ENCODE measurements around the gene MGST3.

DNA sequence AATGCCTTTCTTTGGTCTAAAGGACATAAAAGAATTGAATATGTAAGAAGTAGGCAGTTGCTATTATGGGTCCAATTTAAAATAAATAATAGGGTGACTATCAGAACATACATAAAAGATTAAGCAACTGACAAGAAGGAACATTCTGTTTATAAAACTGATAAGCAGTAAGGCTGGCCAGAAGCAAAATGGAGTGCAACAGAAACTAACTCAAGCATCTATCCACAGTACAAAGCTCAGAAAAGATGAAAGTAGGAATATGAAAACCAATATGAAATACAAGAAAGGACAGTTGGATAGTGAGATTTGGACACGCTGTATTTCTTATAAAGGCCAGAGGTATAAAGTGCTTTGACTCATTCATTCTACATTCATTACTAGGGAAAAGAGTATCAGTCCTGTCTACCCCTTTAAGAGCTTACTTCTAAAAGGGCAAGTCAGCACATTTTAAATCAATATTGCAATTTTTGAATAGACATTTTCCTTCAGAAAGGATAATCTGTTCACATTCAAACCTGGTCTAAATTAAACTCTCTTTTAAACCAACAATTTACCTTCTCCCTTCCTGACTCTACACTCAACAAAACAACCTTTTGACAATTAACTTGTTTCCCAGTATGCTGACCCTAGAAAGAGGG, 52.9 kb downstream of the MGST3 start:
- TF ChIP-seq POLR2AphosphoS5 (IDR thresholded peaks at IDR 0.05; ENCODE audit: low read depth, low read length), result no peak
- TF ChIP-seq, protein P1, sequence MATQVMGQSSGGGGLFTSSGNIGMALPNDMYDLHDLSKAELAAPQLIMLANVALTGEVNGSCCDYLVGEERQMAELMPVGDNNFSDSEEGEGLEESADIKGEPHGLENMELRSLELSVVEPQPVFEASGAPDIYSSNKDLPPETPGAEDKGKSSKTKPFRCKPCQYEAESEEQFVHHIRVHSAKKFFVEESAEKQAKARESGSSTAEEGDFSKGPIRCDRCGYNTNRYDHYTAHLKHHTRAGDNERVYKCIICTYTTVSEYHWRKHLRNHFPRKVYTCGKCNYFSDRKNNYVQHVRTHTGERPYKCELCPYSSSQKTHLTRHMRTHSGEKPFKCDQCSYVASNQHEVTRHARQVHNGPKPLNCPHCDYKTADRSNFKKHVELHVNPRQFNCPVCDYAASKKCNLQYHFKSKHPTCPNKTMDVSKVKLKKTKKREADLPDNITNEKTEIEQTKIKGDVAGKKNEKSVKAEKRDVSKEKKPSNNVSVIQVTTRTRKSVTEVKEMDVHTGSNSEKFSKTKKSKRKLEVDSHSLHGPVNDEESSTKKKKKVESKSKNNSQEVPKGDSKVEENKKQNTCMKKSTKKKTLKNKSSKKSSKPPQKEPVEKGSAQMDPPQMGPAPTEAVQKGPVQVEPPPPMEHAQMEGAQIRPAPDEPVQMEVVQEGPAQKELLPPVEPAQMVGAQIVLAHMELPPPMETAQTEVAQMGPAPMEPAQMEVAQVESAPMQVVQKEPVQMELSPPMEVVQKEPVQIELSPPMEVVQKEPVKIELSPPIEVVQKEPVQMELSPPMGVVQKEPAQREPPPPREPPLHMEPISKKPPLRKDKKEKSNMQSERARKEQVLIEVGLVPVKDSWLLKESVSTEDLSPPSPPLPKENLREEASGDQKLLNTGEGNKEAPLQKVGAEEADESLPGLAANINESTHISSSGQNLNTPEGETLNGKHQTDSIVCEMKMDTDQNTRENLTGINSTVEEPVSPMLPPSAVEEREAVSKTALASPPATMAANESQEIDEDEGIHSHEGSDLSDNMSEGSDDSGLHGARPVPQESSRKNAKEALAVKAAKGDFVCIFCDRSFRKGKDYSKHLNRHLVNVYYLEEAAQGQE (IDR thresholded peaks at IDR 0.05; ENCODE audit: insufficient read depth in 1 of 2, low read depth in 2 of 2, low read length in 1 of 2), result no peak
- TF ChIP-seq, protein P2, sequence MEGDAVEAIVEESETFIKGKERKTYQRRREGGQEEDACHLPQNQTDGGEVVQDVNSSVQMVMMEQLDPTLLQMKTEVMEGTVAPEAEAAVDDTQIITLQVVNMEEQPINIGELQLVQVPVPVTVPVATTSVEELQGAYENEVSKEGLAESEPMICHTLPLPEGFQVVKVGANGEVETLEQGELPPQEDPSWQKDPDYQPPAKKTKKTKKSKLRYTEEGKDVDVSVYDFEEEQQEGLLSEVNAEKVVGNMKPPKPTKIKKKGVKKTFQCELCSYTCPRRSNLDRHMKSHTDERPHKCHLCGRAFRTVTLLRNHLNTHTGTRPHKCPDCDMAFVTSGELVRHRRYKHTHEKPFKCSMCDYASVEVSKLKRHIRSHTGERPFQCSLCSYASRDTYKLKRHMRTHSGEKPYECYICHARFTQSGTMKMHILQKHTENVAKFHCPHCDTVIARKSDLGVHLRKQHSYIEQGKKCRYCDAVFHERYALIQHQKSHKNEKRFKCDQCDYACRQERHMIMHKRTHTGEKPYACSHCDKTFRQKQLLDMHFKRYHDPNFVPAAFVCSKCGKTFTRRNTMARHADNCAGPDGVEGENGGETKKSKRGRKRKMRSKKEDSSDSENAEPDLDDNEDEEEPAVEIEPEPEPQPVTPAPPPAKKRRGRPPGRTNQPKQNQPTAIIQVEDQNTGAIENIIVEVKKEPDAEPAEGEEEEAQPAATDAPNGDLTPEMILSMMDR (IDR thresholded peaks at IDR 0.05), result no peak
- no peak for TF ChIP-seq TCF7L2 (IDR thresholded peaks at IDR 0.05; ENCODE audit: low read depth, low read length)
- TF ChIP-seq SIN3A (IDR thresholded peaks at IDR 0.05; ENCODE audit: borderline replicate concordance, insufficient read depth, low read depth, low read length), result no peak

Data from Panc1 (cell line).